HG02588 (cell line): Measurements from ENCODE around the gene C10orf143.

Experiments used
- ATAC-seq: cut with Tn5 transposase; IDR thresholded peaks from one replicate; pipeline ENCODE4 v1.9.1; 2021; ENCODE audit warnings: mild to moderate bottlenecking, moderate library complexity; ENCODE audit not compliant: unreplicated experiment

C10orf143 gene

GRCh38 chr10:130017631-130018022, 93.0 kb downstream of the C10orf143 start:
- ATAC-seq, result no peak

GRCh38 chr10:130016993-130017630, 93.5 kb downstream of the C10orf143 start:
- ATAC-seq, result no peak

GRCh38 chr10:130016095-130016494, 94.5 kb downstream of the C10orf143 start:
- ATAC-seq, result no peak

GRCh38 chr10:130015075-130015695, 95.4 kb downstream of the C10orf143 start:
- no peak for ATAC-seq

GRCh38 chr10:130014263-130015074, 96.2 kb downstream of the C10orf143 start:
- no peak for ATAC-seq
